GM21619 (cell line): ENCODE data around the gene MYOT.
A peak's percentile ranks its signal among the peaks of the same experiment; 100 is the strongest.

Experiments
- ATAC-seq: cut with Tn5 transposase; IDR thresholded peaks from one replicate; pipeline ENCODE4 v1.9.1; 2021; ENCODE audit not compliant: unreplicated experiment

Gene MYOT

GRCh38 chr5:137901011-137901817 lies 33.6 kb downstream of the MYOT start:
- no peak for ATAC-seq

- ATAC-seq, result no peak
These were observed 34.9 kb downstream of the MYOT start for GRCh38 chr5:137902408-137903133.

GRCh38 chr5:137914758-137915157 lies 47.1 kb downstream of the MYOT start:
- no peak for ATAC-seq

- ATAC-seq, result no peak
These were observed 49.3 kb downstream of the MYOT start for GRCh38 chr5:137916923-137917322.

GRCh38 chr5:137921931-137922330 lies 54.3 kb downstream of the MYOT start:
- ATAC-seq, result no peak

GRCh38 chr5:137923856-137924255 lies 56.2 kb downstream of the MYOT start:
- ATAC-seq, result no peak

GRCh38 chr5:137932800-137933199 lies 65.1 kb downstream of the MYOT start:
- no peak for ATAC-seq

- ATAC-seq, result no peak
These were observed 65.8 kb downstream of the MYOT start for GRCh38 chr5:137933491-137933911.

- peak; percentile 48 for ATAC-seq
These were observed 67.5 kb downstream of the MYOT start for GRCh38 chr5:137935190-137935589.

GRCh38 chr5:137935694-137936093 lies 68.0 kb downstream of the MYOT start:
- ATAC-seq, result no peak
